CD4-positive, alpha-beta T cell (primary cell): ENCODE results near the gene NLGN1. TPM values are rescaled to one million over a fixed set of nuclear protein-coding genes. Genes with fewer than 3 reads are reported as not detected.

Experiments
- ATAC-seq: fragments of 200-7000 bp; cut with Tn5 transposase; one replicate; pipeline ENCODE4 v1.10.0; 2022; ENCODE audit warnings: mild to moderate bottlenecking; ENCODE audit not compliant: poor library complexity
- CTCF ChIA-PET: fragments of 350-600 bp; sonication (Branson Sonifier 250); formaldehyde crosslinking; loops from one replicate; lab custom pipeline; 2021; ENCODE audit warnings: antibody characterized with exemption, inconsistent platforms; lab: Charles Lee
- POLR2A ChIA-PET: fragments of 350-600 bp; sonication (Branson Sonifier 250); formaldehyde crosslinking; loops from one replicate; lab custom pipeline; 2021; ENCODE audit warnings: antibody characterized with exemption, inconsistent platforms; lab: Charles Lee
- DNase-seq, 14 experiments: peaks; one replicate each; pipeline ENCODE4 v3.0.0-alpha.2; 2013 to 2020; ENCODE audit warnings: mixed read lengths in 2 of 14
- H3K27ac ChIP-seq, 2 donors: one replicate each; pipeline versions ENCODE4 v1.5.1 to v1.7.0; 2013; ENCODE audit warnings: low read length in 2 of 2, low read depth in 1 of 2, mild to moderate bottlenecking in 1 of 2
- H3K27me3 ChIP-seq, 2 experiments: 1 replicate in 1 of 2; 2 replicates in 1 of 2; pipeline versions ENCODE4 v1.6.1 to v1.7.0; 2013; ENCODE audit warnings: low read length in 2 of 2, control low read depth in 1 of 2, mild to moderate bottlenecking in 1 of 2, moderate library complexity in 1 of 2; ENCODE audit not compliant: insufficient read depth in 2 of 2, control insufficient read depth in 1 of 2
- H3K36me3 ChIP-seq: one replicate; pipeline ENCODE4 v1.6.1; 2013; ENCODE audit warnings: low read length, control low read depth; ENCODE audit not compliant: insufficient read depth
- H3K4me1 ChIP-seq: one replicate; pipeline ENCODE4 v1.6.1; 2013; ENCODE audit warnings: low read length, control low read depth; ENCODE audit not compliant: insufficient read depth
- H3K4me3 ChIP-seq: one replicate; pipeline ENCODE4 v1.5.1; 2013; ENCODE audit warnings: mild to moderate bottlenecking, low read length, moderate library complexity
- H3K9me3 ChIP-seq, 2 experiments: 1 replicate in 1 of 2; 2 replicates in 1 of 2; pipeline versions ENCODE4 v1.6.1 to v1.7.0; 2013; ENCODE audit warnings: low read length in 2 of 2, mild to moderate bottlenecking in 2 of 2, control low read depth in 1 of 2, moderate library complexity in 1 of 2; ENCODE audit not compliant: control insufficient read depth in 1 of 2, insufficient read depth in 1 of 2
- H3K27ac Mint-ChIP-seq: one replicate; pipeline ENCODE4 v1.8.0; 2020; ENCODE audit warnings: mixed read lengths
- H3K27me3 Mint-ChIP-seq: one replicate; pipeline ENCODE4 v1.8.0; 2021; ENCODE audit warnings: mixed read lengths
- H3K36me3 Mint-ChIP-seq: one replicate; pipeline ENCODE4 v1.8.0; 2021; ENCODE audit warnings: low read depth, mixed read lengths
- H3K4me1 Mint-ChIP-seq: one replicate; pipeline ENCODE4 v1.8.0; 2021; ENCODE audit warnings: low read depth, mixed read lengths
- H3K4me3 Mint-ChIP-seq: one replicate; pipeline ENCODE4 v1.8.0; 2020; ENCODE audit warnings: mild to moderate bottlenecking, mixed read lengths
- H3K9me3 Mint-ChIP-seq: one replicate; pipeline ENCODE4 v1.8.0; 2020; ENCODE audit warnings: mixed read lengths
- CTCF ChIP-seq: fragments of 200-600 bp; IDR thresholded peaks from one replicate; pipeline ENCODE4 v1.8.0; 2022; ENCODE audit warnings: antibody characterized with exemption, mild to moderate bottlenecking
- intact Hi-C, 2 experiments: fragments of 100-400 bp; cut with DNase I in 1 of 2; cut with micrococcal nuclease in 1 of 2; formaldehyde crosslinking; loops; one replicate each; pipeline versions ENCODE4 v1.15.1 to v1.9.0; 2023 to 2025; cut with DNase I, micrococcal nuclease
- total RNA-seq, 174 experiments: library from RNA in 2 of 174; stranded (reverse) in 2 of 174; gene quantifications; one replicate each; pipeline ENCODE4 v1.2.3 and lab custom pipeline; 2021 to 2026

NLGN1 gene
- total RNA-seq, 2 experiments from 2014 or later, result not detected

- no peaks in the 10 kb centered on the region for H3K4me1 Mint-ChIP-seq
- no peak overlapping the region for H3K27ac Mint-ChIP-seq
- POLR2A ChIA-PET, result no interaction called here
- no peaks in the 10 kb centered on the region for H3K27me3 Mint-ChIP-seq
- Histone ChIP-seq H3K27me3 (no peaks in the 10 kb centered on the region), H3K4me1 (no peaks in the 10 kb centered on the region), H3K9me3 (no peaks in the 10 kb centered on the region), H3K27ac (no peak overlapping the region), H3K36me3 (no peaks in the 10 kb centered on the region), H3K4me3 (no peak overlapping the region)
- TF ChIP-seq CTCF, result no peak
- H3K9me3 Mint-ChIP-seq, result no peaks in the 10 kb centered on the region
- DNase-seq (no peak), ATAC-seq (no peak)
- no peaks in the 10 kb centered on the region for H3K36me3 Mint-ChIP-seq
- intact Hi-C loops, result no loop called here
- CTCF ChIA-PET, result no interaction called here
- H3K4me3 Mint-ChIP-seq, result no peak overlapping the region
Measured at GRCh38 chr3:174202116-174202515, 804.6 kb downstream of the NLGN1 start.

GRCh38 chr3:174202561-174202960, 805.0 kb downstream of the NLGN1 start:
- no peak for ATAC-seq
- ChIA-PET CTCF (no interaction called here), POLR2A (interaction anchor here (0.6 kb wide), 1 partner anchor 1832 kb away, joined by 3 read pairs; no protein-coding TSS in a partner anchor)
- H3K36me3 Mint-ChIP-seq, result no peaks in the 10 kb centered on the region
- Histone ChIP-seq H3K27me3 (no peaks in the 10 kb centered on the region), H3K4me1 (no peaks in the 10 kb centered on the region), H3K36me3 (no peaks in the 10 kb centered on the region), H3K9me3 (no peaks in the 10 kb centered on the region), H3K4me3 (no peak overlapping the region), H3K27ac (no peak overlapping the region)
- H3K4me1 Mint-ChIP-seq, result no peaks in the 10 kb centered on the region
- no peaks in the 10 kb centered on the region for H3K27me3 Mint-ChIP-seq
- H3K9me3 Mint-ChIP-seq, result no peaks in the 10 kb centered on the region
- intact Hi-C loops, result no loop called here
- DNase-seq, result no peak
- H3K27ac Mint-ChIP-seq, result no peak overlapping the region
- TF ChIP-seq CTCF, result no peak
- no peak overlapping the region for H3K4me3 Mint-ChIP-seq

- no peaks in the 10 kb centered on the region for H3K27me3 ChIP-seq
Measured at GRCh38 chr3:174204765-174205164, 807.2 kb downstream of the NLGN1 start.

More at GRCh38 chr3:174204765-174205164, 807.2 kb downstream of the NLGN1 start:
- Mint-ChIP-seq H3K9me3 (no peaks in the 10 kb centered on the region), H3K4me3 (no peak overlapping the region), H3K27ac (no peak overlapping the region), H3K4me1 (no peaks in the 10 kb centered on the region), H3K27me3 (no peaks in the 10 kb centered on the region), H3K36me3 (no peaks in the 10 kb centered on the region)
- intact Hi-C loops, result no loop called here
- no peak for DNase-seq
- CTCF ChIA-PET, result no interaction called here
- POLR2A ChIA-PET, result no interaction called here
- Histone ChIP-seq H3K27ac (no peak overlapping the region), H3K9me3 (peaks cover 0 to 3% of the 10 kb centered on the region in 2 experiments), H3K4me1 (no peaks in the 10 kb centered on the region), H3K36me3 (no peaks in the 10 kb centered on the region), H3K4me3 (no peak overlapping the region)
- TF ChIP-seq CTCF, result no peak
- no peak for ATAC-seq
